HEK293T (cell line): ENCODE measurements around the gene FOXC1.

Experiments used
- BHLHE40 ChIP-seq: fragments of 450-650 bp; IDR thresholded peaks from 2 replicates; pipeline ENCODE4 v1.6.1; 2016; ENCODE audit warnings: mild to moderate bottlenecking, moderate library complexity, borderline replicate concordance
- CTBP1 ChIP-seq: fragments of 450-650 bp; IDR thresholded peaks from 2 replicates; pipeline ENCODE4 v1.6.1; 2016; ENCODE audit warnings: borderline replicate concordance
- ELF4 ChIP-seq: fragments of 450-650 bp; IDR thresholded peaks from 2 replicates; pipeline ENCODE4 v1.6.1; 2017; ENCODE audit warnings: antibody characterized with exemption
- FOXA1 ChIP-seq: fragments of 450-650 bp; IDR thresholded peaks from 2 replicates; pipeline ENCODE4 v1.6.1; 2016; ENCODE audit warnings: mild to moderate bottlenecking
- FOXK2 ChIP-seq: fragments of 450-650 bp; IDR thresholded peaks from 2 replicates; pipeline ENCODE4 v1.6.1; 2016; ENCODE audit warnings: mild to moderate bottlenecking
- FOXM1 ChIP-seq: fragments of 450-650 bp; IDR thresholded peaks from 2 replicates; pipeline ENCODE4 v1.6.1; 2017; ENCODE audit warnings: mild to moderate bottlenecking, borderline replicate concordance
- HDGF ChIP-seq: fragments of 450-650 bp; IDR thresholded peaks from 2 replicates; pipeline ENCODE4 v1.6.1; 2017; ENCODE audit warnings: antibody characterized with exemption, borderline replicate concordance
- L3MBTL2 ChIP-seq: fragments of 450-650 bp; conservative IDR thresholded peaks from 2 replicates; pipeline ENCODE4 v1.6.1; 2016; ENCODE audit warnings: mild to moderate bottlenecking
- LEF1 ChIP-seq: fragments of 450-650 bp; IDR thresholded peaks from 2 replicates; pipeline ENCODE4 v1.6.1; 2017; ENCODE audit warnings: mild to moderate bottlenecking, borderline replicate concordance
- SP1 ChIP-seq: fragments of 450-650 bp; IDR thresholded peaks from 2 replicates; pipeline ENCODE4 v1.6.1; 2017
- SUZ12 ChIP-seq: fragments of 450-650 bp; IDR thresholded peaks from 2 replicates; pipeline ENCODE4 v1.6.1; 2016; ENCODE audit warnings: mild to moderate bottlenecking
- ZNF384 ChIP-seq: fragments of 450-650 bp; IDR thresholded peaks from 2 replicates; pipeline ENCODE4 v1.6.1; 2016
- TF ChIP-seq, protein P1 (sequence below): fragments of 450-650 bp; IDR thresholded peaks from 2 replicates; pipeline ENCODE4 v1.6.1; 2016

DNA sequence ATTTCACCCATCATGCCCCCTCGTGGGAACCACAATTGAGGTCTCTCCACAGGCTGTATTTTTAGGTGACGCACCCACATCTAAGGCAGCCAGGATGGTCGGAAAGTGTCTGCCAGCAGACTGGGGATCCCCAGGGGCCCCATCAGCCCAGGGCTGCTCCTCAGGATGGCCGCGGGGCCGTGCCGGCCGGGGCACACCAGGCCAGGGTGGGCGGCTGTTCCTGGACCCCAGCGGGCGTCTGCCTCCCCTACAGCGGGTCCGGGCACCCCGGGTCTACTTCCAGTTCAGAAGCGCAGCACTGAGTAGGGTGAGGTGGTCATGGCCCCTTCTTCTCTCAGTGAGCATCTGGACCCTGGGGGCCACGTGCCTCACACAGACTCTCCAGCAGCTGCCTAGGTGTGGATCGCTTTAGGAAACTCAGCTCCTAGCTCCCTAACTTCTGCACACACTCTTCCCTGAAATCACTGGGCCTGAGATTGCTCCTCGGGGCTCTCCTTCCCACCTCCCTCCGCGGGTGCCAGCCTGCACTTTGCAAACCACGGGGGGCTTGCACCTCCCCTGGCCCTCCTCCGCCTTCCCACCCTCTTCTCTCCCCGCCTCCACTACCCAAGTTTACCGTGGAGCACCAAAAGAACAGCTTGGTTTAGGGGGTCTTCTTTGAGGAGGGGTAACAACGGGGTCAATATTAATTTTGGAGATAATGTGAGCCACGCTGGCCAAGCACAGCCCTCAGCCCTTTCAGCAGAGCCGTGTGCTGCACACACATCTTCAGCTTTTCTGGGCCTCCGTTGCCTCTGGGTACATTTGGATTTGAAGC lies 14.2 kb upstream of the FOXC1 start:
- TF ChIP-seq SUZ12 (no peak), SP1 (no peak), ELF4 (no peak), FOXK2 (no peak), L3MBTL2 (no peak), CTBP1 (no peak), FOXM1 (no peak), BHLHE40 (no peak), FOXA1 (no peak), HDGF (no peak), ZNF384 (no peak), LEF1 (no peak)
- TF ChIP-seq, protein P1, sequence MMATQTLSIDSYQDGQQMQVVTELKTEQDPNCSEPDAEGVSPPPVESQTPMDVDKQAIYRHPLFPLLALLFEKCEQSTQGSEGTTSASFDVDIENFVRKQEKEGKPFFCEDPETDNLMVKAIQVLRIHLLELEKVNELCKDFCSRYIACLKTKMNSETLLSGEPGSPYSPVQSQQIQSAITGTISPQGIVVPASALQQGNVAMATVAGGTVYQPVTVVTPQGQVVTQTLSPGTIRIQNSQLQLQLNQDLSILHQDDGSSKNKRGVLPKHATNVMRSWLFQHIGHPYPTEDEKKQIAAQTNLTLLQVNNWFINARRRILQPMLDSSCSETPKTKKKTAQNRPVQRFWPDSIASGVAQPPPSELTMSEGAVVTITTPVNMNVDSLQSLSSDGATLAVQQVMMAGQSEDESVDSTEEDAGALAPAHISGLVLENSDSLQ = no peak
